Measurements from ENCODE around the gene PDK2. TPM values are rescaled to one million over a fixed set of nuclear protein-coding genes. Genes with fewer than 3 reads are reported as not detected.

Gene PDK2
- total and polyA plus RNA-seq, 10 of the 15 experiments (the other 5 are each of a cell fraction or from before 2014, with no cell fraction given), result 0.98 to 22.6 (median 12.3) TPM

DNA sequence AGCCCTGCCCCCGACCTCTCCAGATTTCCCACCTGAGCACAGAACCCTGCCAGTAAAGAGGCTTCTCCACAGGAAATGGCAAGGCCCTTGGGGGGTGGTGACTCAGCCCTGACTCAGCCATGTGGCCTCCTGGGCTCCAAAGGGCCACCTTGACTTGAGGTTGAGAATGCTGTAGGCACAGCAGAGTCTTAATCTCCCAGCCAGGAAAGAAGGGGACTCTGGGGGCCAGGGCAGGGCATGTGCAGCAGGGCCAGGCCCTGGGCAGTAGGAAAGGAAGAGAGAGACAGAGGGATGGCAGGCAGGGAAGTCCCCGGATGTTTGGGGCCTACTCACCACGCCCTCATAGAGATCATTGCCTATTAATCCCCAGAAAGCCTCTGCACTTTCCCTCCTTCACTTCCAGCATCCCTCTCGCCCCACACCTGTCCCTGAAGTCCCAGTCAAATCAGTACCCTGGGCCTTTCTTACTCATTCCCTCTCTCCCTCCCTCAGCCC, 44.0 kb upstream of the PDK2 start:
- no peak for FAIRE-seq
- BruUV-seq (replicated peaks), result no TSS peak

More for the DNA sequence above, 44.0 kb upstream of the PDK2 start:
- Histone ChIP-seq H3K4me3 (no peak overlapping the region), H3K9ac (ENCODE audit: control insufficient read depth, insufficient read depth, low read length) (no peak overlapping the region), H4K20me1 (ENCODE audit: control insufficient read depth, insufficient read depth) (no peaks in the 10 kb centered on the region), H3K79me2 (ENCODE audit: control insufficient read depth, insufficient read depth, low read length) (no peaks in the 10 kb centered on the region), H3K4me1 (ENCODE audit: control insufficient read depth, insufficient read depth, low read length) (peaks cover 9% of the 10 kb centered on the region), H3K4me2 (ENCODE audit: control insufficient read depth, insufficient read depth) (no peak overlapping the region), H3K27ac (ENCODE audit: control insufficient read depth, insufficient read depth) (no peak overlapping the region), H3K9me3 (replicated peaks; ENCODE audit: control insufficient read depth, insufficient read depth, low read length) (no peaks in the 10 kb centered on the region; the same call in 2 of the 3 replicates), H3K27me3 (replicated peaks in 1 of 2; ENCODE audit: control insufficient read depth in 2 of 2, insufficient read depth in 2 of 2, low read length in 1 of 2) (no peaks in the 10 kb centered on the region), H2AFZ (ENCODE audit: control insufficient read depth, low read depth, low read length) (peak overlapping the region; percentile 63), H3K36me3 (ENCODE audit: control insufficient read depth in 2 of 2, insufficient read depth in 2 of 2, low read length in 1 of 2) (no peaks in the 10 kb centered on the region)
- ATAC-seq, result peak; percentile 12; the same call in 2 of the 3 replicates
- ChIA-PET SMC1A (ENCODE audit: uncharacterized antibody, unreplicated experiment) (no interaction called here), RAD21 (ENCODE audit: unreplicated experiment) (no interaction called here), CTCF (interaction anchor here (1.0 kb wide), 1 partner anchor 36 kb away, joined by 4 read pairs; no protein-coding TSS in a partner anchor), POLR2A (no interaction called here)
- no peak for DNase-seq (ENCODE audit: low read depth, low spot score)
- TF ChIP-seq SMAD1 (IDR thresholded peaks at IDR 0.05; ENCODE audit: low read depth, partially characterized antibody) (no peak), CBFB (IDR thresholded peaks at IDR 0.05; ENCODE audit: low read depth) (no peak), FOXK2 (IDR thresholded peaks at IDR 0.05) (no peak), PAX8 (IDR thresholded peaks at IDR 0.05) (no peak), EP300 (IDR thresholded peaks at IDR 0.05; ENCODE audit: borderline replicate concordance in 1 of 2, control insufficient read depth in 1 of 2, low read depth in 2 of 2, low read length in 2 of 2) (no peak), PML (IDR thresholded peaks at IDR 0.05; ENCODE audit: low read length) (no peak), IRF4 (IDR thresholded peaks at IDR 0.05; ENCODE audit: low read depth, low read length) (no peak), HDGF (IDR thresholded peaks at IDR 0.05) (no peak), RUNX3 (IDR thresholded peaks at IDR 0.05; ENCODE audit: low read length) (no peak)
- TF ChIP-seq, protein P1, sequence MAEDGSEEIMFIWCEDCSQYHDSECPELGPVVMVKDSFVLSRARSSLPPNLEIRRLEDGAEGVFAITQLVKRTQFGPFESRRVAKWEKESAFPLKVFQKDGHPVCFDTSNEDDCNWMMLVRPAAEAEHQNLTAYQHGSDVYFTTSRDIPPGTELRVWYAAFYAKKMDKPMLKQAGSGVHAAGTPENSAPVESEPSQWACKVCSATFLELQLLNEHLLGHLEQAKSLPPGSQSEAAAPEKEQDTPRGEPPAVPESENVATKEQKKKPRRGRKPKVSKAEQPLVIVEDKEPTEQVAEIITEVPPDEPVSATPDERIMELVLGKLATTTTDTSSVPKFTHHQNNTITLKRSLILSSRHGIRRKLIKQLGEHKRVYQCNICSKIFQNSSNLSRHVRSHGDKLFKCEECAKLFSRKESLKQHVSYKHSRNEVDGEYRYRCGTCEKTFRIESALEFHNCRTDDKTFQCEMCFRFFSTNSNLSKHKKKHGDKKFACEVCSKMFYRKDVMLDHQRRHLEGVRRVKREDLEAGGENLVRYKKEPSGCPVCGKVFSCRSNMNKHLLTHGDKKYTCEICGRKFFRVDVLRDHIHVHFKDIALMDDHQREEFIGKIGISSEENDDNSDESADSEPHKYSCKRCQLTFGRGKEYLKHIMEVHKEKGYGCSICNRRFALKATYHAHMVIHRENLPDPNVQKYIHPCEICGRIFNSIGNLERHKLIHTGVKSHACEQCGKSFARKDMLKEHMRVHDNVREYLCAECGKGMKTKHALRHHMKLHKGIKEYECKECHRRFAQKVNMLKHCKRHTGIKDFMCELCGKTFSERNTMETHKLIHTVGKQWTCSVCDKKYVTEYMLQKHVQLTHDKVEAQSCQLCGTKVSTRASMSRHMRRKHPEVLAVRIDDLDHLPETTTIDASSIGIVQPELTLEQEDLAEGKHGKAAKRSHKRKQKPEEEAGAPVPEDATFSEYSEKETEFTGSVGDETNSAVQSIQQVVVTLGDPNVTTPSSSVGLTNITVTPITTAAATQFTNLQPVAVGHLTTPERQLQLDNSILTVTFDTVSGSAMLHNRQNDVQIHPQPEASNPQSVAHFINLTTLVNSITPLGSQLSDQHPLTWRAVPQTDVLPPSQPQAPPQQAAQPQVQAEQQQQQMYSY (CRISPR knock-in tag; IDR thresholded peaks at IDR 0.05), result no peak
- intact Hi-C loops (cut with micrococcal nuclease; ENCODE audit: unreplicated experiment) (no loop called here), in situ Hi-C loops (cut with MboI) (no loop called here)
- WGBS (ENCODE audit: insufficient coverage, insufficient replicate concordance, low lambda C conversion rate, missing lambda C conversion rate), result 4% methylated on average over 4 of the region's 4 CpGs
